Peyer's patch (tissue), 4 donors: ENCODE measurements around the gene DKK3.

Experiments used
- CTCF ChIP-seq, 6 experiments: fragments of 450-650 bp in 4 of 6; fragments of 200-600 bp in 2 of 6; sonication (generic) in 1 of 6; IDR thresholded peaks; one replicate each; pipeline ENCODE4 v1.5.1; 2017 to 2019; ENCODE audit warnings: antibody characterized with exemption in 6 of 6, mild to moderate bottlenecking in 3 of 6, moderate library complexity in 1 of 6
- POLR2A ChIP-seq, 2 donors: fragments of 450-650 bp; IDR thresholded peaks; one replicate each; pipeline ENCODE4 v1.5.1; 2017; ENCODE audit warnings: antibody characterized with exemption in 2 of 2, mild to moderate bottlenecking in 2 of 2, moderate library complexity in 2 of 2

GRCh38 chr11:11937433-11937832, 71.0 kb downstream of the DKK3 start:
- TF ChIP-seq CTCF (IDR thresholded peaks at IDR 0.05) (no peak), POLR2A (IDR thresholded peaks at IDR 0.05) (no peak)
